Purkinje cell (primary cell): Measurements from ENCODE around the gene PCDHGB3. TPM values are rescaled to one million over a fixed set of nuclear protein-coding genes. Genes with fewer than 3 reads are reported as not detected.

Experiments used
- polyA plus RNA-seq: library from polyadenylated mRNA; unstranded; fragments of >200 nt; fragmentation: Nextera tagmentation; gene quantifications from 2 replicates; pipeline ENCODE4 v1.2.1, GENCODE V29; 2014

PCDHGB3 gene
- polyA plus RNA-seq, 1 donor from 2014 or later, result 0.06 TPM

DNA sequence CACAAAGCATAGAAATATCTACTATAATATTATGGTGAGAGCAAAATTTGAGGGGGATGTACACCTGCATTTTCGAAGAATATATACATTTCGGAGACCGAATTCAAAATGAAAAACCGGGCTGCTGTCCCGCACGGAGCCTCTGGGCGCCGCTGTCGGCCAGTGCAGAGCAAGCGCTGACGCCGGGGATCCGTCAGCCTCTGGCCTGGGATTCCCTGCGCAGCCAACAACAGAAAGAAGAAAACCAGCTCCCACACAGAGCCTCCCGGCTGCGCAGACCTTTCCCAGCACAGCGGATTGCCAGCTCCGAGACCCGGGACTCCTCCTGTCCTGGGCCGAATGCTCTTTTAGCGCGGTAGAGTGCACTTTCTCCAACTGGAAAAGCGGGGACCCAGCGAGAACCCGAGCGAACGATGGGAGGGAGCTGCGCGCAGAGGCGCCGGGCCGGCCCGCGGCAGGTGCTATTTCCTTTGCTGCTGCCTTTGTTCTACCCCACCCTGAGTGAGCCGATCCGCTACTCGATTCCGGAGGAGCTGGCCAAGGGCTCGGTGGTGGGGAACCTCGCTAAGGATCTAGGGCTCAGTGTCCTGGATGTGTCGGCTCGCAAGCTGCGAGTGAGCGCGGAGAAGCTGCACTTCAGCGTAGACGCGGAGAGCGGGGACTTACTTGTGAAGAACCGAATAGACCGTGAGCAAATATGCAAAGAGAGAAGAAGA is 37.9 kb downstream of the PCDHGB3 start, which contains the start of gene PCDHGB6:
PCDHGB6 (plus strand) TSS at position 232 of the 716 bp plus-strand sequence; CDS start at position 414, 182 bp downstream.

DNA sequence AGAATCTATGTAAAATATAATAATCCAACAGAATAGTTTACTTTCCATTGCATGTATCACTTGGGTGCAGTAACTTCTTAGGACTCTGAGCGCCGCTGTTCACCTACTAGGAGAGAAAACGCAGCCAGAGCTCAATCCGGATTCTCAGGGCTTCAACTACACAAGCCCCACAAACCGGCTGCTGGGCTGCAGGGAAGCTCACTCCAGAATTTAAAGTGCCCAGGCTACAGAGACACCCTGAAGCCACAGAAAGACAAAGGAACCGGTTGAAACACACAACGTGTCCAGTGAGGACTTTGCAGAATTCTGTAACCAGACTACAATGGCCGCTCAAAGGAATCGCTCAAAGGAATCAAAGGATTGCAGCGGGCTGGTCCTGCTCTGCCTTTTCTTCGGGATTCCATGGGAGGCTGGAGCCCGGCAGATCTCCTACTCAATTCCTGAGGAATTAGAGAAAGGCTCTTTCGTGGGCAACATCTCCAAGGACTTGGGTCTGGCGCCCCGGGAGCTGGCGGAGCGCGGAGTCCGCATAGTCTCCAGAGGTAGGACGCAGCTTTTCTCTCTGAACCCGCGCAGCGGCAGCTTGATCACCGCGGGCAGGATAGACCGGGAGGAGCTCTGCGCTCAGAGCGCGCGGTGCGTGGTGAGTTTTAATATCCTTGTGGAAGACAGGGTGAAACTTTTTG is 43.0 kb downstream of the PCDHGB3 start, which contains the start of gene PCDHGA10:
PCDHGA10 (plus strand) TSS at position 134 of the 686 bp plus-strand sequence; CDS start at position 323, 189 bp downstream.

DNA sequence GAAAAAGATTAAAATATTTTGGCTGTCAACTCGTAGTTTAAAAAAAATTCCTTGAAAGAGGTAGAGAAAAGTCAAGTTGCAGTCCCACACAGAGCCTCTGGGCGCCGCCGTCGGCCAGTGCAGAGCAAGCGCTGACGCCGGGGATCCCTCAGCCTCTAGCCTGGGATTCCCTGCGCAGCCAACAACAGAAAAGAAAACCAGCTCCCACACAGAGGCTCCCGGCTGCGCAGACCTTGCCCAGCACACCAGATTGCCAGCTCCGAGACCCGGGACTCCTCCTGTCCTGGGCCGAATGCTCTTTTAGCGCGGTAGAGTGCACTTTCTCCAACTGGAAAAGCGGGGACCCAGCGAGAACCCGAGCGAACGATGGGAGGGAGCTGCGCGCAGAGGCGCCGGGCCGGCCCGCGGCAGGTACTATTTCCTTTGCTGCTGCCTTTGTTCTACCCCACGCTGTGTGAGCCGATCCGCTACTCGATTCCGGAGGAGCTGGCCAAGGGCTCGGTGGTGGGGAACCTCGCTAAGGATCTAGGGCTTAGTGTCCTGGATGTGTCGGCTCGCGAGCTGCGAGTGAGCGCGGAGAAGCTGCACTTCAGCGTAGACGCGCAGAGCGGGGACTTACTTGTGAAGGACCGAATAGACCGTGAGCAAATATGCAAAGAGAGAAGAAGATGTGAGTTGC is 47.6 kb downstream of the PCDHGB3 start, which contains the start of gene PCDHGB7:
PCDHGB7 (plus strand) TSS at position 184 of the 679 bp plus-strand sequence; CDS start at position 367, 183 bp downstream.

DNA sequence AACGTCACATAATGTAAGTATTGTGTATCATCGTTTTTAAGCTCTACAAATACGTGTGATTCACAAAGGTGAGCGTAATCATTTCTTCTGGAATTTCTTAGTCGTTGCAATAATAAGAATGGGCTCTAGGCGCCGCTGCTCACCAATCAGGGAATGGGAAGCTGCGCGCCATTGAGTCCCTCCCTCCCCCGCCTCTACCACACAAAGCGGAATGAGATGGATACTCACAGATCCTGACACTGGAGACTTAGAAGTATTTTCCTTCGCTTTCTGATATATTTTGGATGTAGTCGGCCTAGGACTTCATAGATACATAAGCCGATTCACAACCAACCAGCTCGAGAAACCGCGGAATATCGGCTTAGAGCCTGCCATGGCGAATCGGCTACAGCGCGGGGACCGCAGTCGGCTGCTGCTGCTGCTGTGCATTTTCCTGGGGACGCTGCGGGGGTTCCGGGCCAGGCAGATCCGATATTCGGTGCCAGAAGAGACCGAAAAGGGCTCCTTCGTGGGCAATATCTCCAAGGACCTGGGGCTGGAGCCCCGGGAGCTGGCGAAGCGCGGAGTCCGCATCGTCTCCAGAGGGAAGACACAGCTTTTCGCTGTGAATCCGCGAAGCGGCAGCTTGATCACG is 50.9 kb downstream of the PCDHGB3 start, which contains the start of gene PCDHGA11:
PCDHGA11 (plus strand) TSS at position 197 of the 634 bp plus-strand sequence; CDS start at position 374, 177 bp downstream.

Other genes starting within 250 kb of the PCDHGB3 start
- 6.0 and 16.8 TPM in 2 replicates for gene PCDHB4, start 248.4 kb upstream of the PCDHGB3 start, polyA plus RNA-seq
- 2.1 and 4.8 TPM in 2 replicates for gene PCDHB5, start 235.0 kb upstream of the PCDHGB3 start, polyA plus RNA-seq
- 1.0 and 1.4 TPM in 2 replicates for gene PCDHB6, start 220.2 kb upstream of the PCDHGB3 start, polyA plus RNA-seq
- 0.78 TPM in 1 of 2 replicates, not detected in the other for gene PCDHB7, start 197.6 kb upstream of the PCDHGB3 start, polyA plus RNA-seq
- gene PCDHB8, start 192.5 kb upstream of the PCDHGB3 start, polyA plus RNA-seq, result not detected in 2 replicates
- gene PCDHB16, start 187.9 kb upstream of the PCDHGB3 start, polyA plus RNA-seq, result 0.09 and 0.70 TPM in 2 replicates
- gene PCDHB9, start 183.1 kb upstream of the PCDHGB3 start, polyA plus RNA-seq, result 0.21 and 0.81 TPM in 2 replicates
- 1.2 and 3.6 TPM in 2 replicates for gene PCDHB10, start 177.9 kb upstream of the PCDHGB3 start, polyA plus RNA-seq
- gene PCDHB11, start 170.6 kb upstream of the PCDHGB3 start, polyA plus RNA-seq, result 1.1 and 1.6 TPM in 2 replicates
- gene PCDHB12, start 161.5 kb upstream of the PCDHGB3 start, polyA plus RNA-seq, result 2.6 and 2.8 TPM in 2 replicates
- 2.0 and 5.2 TPM in 2 replicates for gene PCDHB13, start 156.3 kb upstream of the PCDHGB3 start, polyA plus RNA-seq
- 5.3 and 5.4 TPM in 2 replicates for gene PCDHB14, start 146.9 kb upstream of the PCDHGB3 start, polyA plus RNA-seq
- gene PCDHB15, start 124.8 kb upstream of the PCDHGB3 start, polyA plus RNA-seq, result 28.7 and 30.0 TPM in 2 replicates
- gene SLC25A2, start 66.2 kb upstream of the PCDHGB3 start, polyA plus RNA-seq, result not detected in 2 replicates
- gene TAF7, start 49.5 kb upstream of the PCDHGB3 start, polyA plus RNA-seq, result 374 and 453 TPM in 2 replicates
- gene PCDHGA1, start 39.7 kb upstream of the PCDHGB3 start, polyA plus RNA-seq, result 0.69 TPM in 1 of 2 replicates, not detected in the other
- gene PCDHGA2, start 31.5 kb upstream of the PCDHGB3 start, polyA plus RNA-seq, result 1.9 TPM in 1 of 2 replicates, not detected in the other
- gene PCDHGA3, start 26.4 kb upstream of the PCDHGB3 start, polyA plus RNA-seq, result 1.3 and 4.3 TPM in 2 replicates
- not detected in 2 replicates for gene PCDHGB1, start 20.1 kb upstream of the PCDHGB3 start, polyA plus RNA-seq
- 0.27 TPM in 1 of 2 replicates, not detected in the other for gene PCDHGA4, start 15.2 kb upstream of the PCDHGB3 start, polyA plus RNA-seq
- gene PCDHGB2, start 10.2 kb upstream of the PCDHGB3 start, polyA plus RNA-seq, result 0.08 and 2.9 TPM in 2 replicates
- 2.2 and 2.5 TPM in 2 replicates for gene PCDHGA5, start 6.1 kb upstream of the PCDHGB3 start, polyA plus RNA-seq
- gene PCDHGA6, start 3.6 kb downstream of the PCDHGB3 start, polyA plus RNA-seq, result 0.30 and 0.60 TPM in 2 replicates
- 0.73 and 1.8 TPM in 2 replicates for gene PCDHGA7, start 12.5 kb downstream of the PCDHGB3 start, polyA plus RNA-seq
- gene PCDHGB4, start 17.5 kb downstream of the PCDHGB3 start, polyA plus RNA-seq, result 1.8 and 2.1 TPM in 2 replicates
- 0.11 and 0.13 TPM in 2 replicates for gene PCDHGA8, start 22.4 kb downstream of the PCDHGB3 start, polyA plus RNA-seq
- gene PCDHGB5, start 27.7 kb downstream of the PCDHGB3 start, polyA plus RNA-seq, result 0.32 TPM in 1 of 2 replicates, not detected in the other
- 1.1 and 1.9 TPM in 2 replicates for gene PCDHGA9, start 32.5 kb downstream of the PCDHGB3 start, polyA plus RNA-seq
- 0.31 and 0.42 TPM in 2 replicates for gene PCDHGB6, start 37.8 kb downstream of the PCDHGB3 start, polyA plus RNA-seq
- 6.1 and 7.8 TPM in 2 replicates for gene PCDHGA10, start 42.7 kb downstream of the PCDHGB3 start, polyA plus RNA-seq
- 0.35 TPM in 1 of 2 replicates, not detected in the other for gene PCDHGB7, start 47.4 kb downstream of the PCDHGB3 start, polyA plus RNA-seq
- gene PCDHGA11, start 50.8 kb downstream of the PCDHGB3 start, polyA plus RNA-seq, result 1.5 and 2.4 TPM in 2 replicates
- 3.6 and 4.3 TPM in 2 replicates for gene PCDHGA12, start 60.3 kb downstream of the PCDHGB3 start, polyA plus RNA-seq
- gene PCDHGC3, start 105.7 kb downstream of the PCDHGB3 start, polyA plus RNA-seq, result 51.6 and 70.9 TPM in 2 replicates
- gene PCDHGC4, start 114.8 kb downstream of the PCDHGB3 start, polyA plus RNA-seq, result 0.22 and 4.5 TPM in 2 replicates
- 0.34 and 2.0 TPM in 2 replicates for gene PCDHGC5, start 118.8 kb downstream of the PCDHGB3 start, polyA plus RNA-seq
- gene DIAPH1, start 248.8 kb downstream of the PCDHGB3 start, polyA plus RNA-seq, result 2.2 and 2.4 TPM in 2 replicates